A549 treated with Hydrocortisone at 1 μM for 4 hours (cell line): Measurements from ENCODE around the gene CFAP52. TPM values are rescaled to one million over a fixed set of nuclear protein-coding genes. Genes with fewer than 3 reads are reported as not detected.

Source experiments
- total RNA-seq: library from RNA; stranded (reverse); fragments of 200-300 nt; extraction: Qiagen RNA extraction; gene quantifications from 5 replicates; pipeline ENCODE4 v1.2.3, GENCODE V29; 2022

Gene CFAP52
- not detected in 5 replicates for total RNA-seq

GRCh38 chr17:9576521-9577372, at the start of gene CFAP52:
Gene CFAP52, plus strand, starts transcription at chr17:9576642. Its CDS starts 54 bp downstream, at chr17:9576696.

GRCh38 chr17:9575381-9576101, 901 bp upstream of the CFAP52 start, which contains the start of gene STX8:
Gene STX8, minus strand, starts transcription at chr17:9575820. Its CDS starts 12 bp downstream, at chr17:9575808.

GRCh38 chr17:9644910-9645751, 68.7 kb downstream of the CFAP52 start, which contains the start of gene USP43:
Gene USP43, plus strand, starts transcription at chr17:9645517. Its CDS starts 116 bp downstream, at chr17:9645633.

Other genes with a start within 250 kb of the CFAP52 start
- 61.6 to 73.3 TPM (median 66.6 TPM) in 5 replicates for gene STX8, start 822 bp upstream of the CFAP52 start, total RNA-seq
- 3.4 to 4.5 TPM (median 4.0 TPM) in 5 replicates for gene USP43, start 68.9 kb downstream of the CFAP52 start, total RNA-seq
- gene DHRS7C, start 214.9 kb downstream of the CFAP52 start, total RNA-seq = not detected in 5 replicates
- gene GSG1L2, start 245.4 kb downstream of the CFAP52 start, total RNA-seq = not detected in 5 replicates
- gene GLP2R, start 249.3 kb downstream of the CFAP52 start, total RNA-seq = 5.7 to 16.7 TPM (median 7.8 TPM) in 5 replicates